ENCODE data around the gene RTN4RL1.

The RTN4RL1 gene

GRCh38 chr17:2043785-2044184 lies 18.7 kb upstream of the RTN4RL1 start:
- Histone ChIP-seq H3K27me3 (replicated peaks; ENCODE audit: control insufficient read depth, insufficient read depth, low read length, poor library complexity, severe bottlenecking) (no peaks in the 10 kb centered on the region), H3K36me3 (ENCODE audit: control insufficient read depth, insufficient read depth, low read length) (peaks cover 13% of the 10 kb centered on the region), H3K27ac (ENCODE audit: insufficient read depth, low read length, poor library complexity, severe bottlenecking) (no peak overlapping the region), H3K4me1 (ENCODE audit: control insufficient read depth, insufficient read depth, low read length, poor library complexity, severe bottlenecking) (peaks cover 17% of the 10 kb centered on the region), H3K4me3 (ENCODE audit: insufficient read depth, low read depth, low read length, poor library complexity, severe bottlenecking) (no peak overlapping the region), H3K9me3 (ENCODE audit: control insufficient read depth, low read length) (no peaks in the 10 kb centered on the region)
- no peak for DNase-seq

- peak overlapping the region; percentile 91 for H3K27ac ChIP-seq (ENCODE audit: insufficient read depth, low read length, poor library complexity, severe bottlenecking)
Measured at GRCh38 chr17:2042933-2043332, 17.8 kb upstream of the RTN4RL1 start.

GRCh38 chr17:2042390-2042847 lies 17.3 kb upstream of the RTN4RL1 start:
- Histone ChIP-seq H3K9me3 (ENCODE audit: control insufficient read depth, low read length) (no peaks in the 10 kb centered on the region), H3K4me3 (ENCODE audit: insufficient read depth, low read depth, low read length, poor library complexity, severe bottlenecking) (peak overlapping the region; percentile 80), H3K4me1 (ENCODE audit: control insufficient read depth, insufficient read depth, low read length, poor library complexity, severe bottlenecking) (peaks cover 14% of the 10 kb centered on the region), H3K27me3 (replicated peaks; ENCODE audit: control insufficient read depth, insufficient read depth, low read length, poor library complexity, severe bottlenecking) (no peaks in the 10 kb centered on the region), H3K36me3 (ENCODE audit: control insufficient read depth, insufficient read depth, low read length) (peaks cover 22% of the 10 kb centered on the region), H3K27ac (ENCODE audit: insufficient read depth, low read length, poor library complexity, severe bottlenecking) (peak overlapping the region; percentile 91)
- DNase-seq = no peak

More at GRCh38 chr17:2042933-2043332, 17.8 kb upstream of the RTN4RL1 start:
- no peak overlapping the region for H3K4me3 ChIP-seq (ENCODE audit: insufficient read depth, low read depth, low read length, poor library complexity, severe bottlenecking)
- H3K9me3 ChIP-seq (ENCODE audit: control insufficient read depth, low read length) = no peaks in the 10 kb centered on the region
- H3K27me3 ChIP-seq (replicated peaks; ENCODE audit: control insufficient read depth, insufficient read depth, low read length, poor library complexity, severe bottlenecking) = no peaks in the 10 kb centered on the region
- peaks cover 18% of the 10 kb centered on the region for H3K36me3 ChIP-seq (ENCODE audit: control insufficient read depth, insufficient read depth, low read length)
- H3K4me1 ChIP-seq (ENCODE audit: control insufficient read depth, insufficient read depth, low read length, poor library complexity, severe bottlenecking) = peaks cover 14% of the 10 kb centered on the region
- DNase-seq = no peak

GRCh38 chr17:2041561-2042389 lies 16.6 kb upstream of the RTN4RL1 start, which contains the start of gene OVCA2:
Gene OVCA2 (plus strand): TSS chr17:2042022. CDS start chr17:2042048, 26 bp downstream.
- Histone ChIP-seq H3K4me1 (ENCODE audit: control insufficient read depth, insufficient read depth, low read length, poor library complexity, severe bottlenecking) (peaks cover 14% of the 10 kb centered on the region), H3K9me3 (ENCODE audit: control insufficient read depth, low read length) (no peaks in the 10 kb centered on the region), H3K4me3 (ENCODE audit: insufficient read depth, low read depth, low read length, poor library complexity, severe bottlenecking) (peak within 1 kb of the TSS; percentile 80), H3K27ac (ENCODE audit: insufficient read depth, low read length, poor library complexity, severe bottlenecking) (peak within 1 kb of the TSS; percentile 91), H3K27me3 (replicated peaks; ENCODE audit: control insufficient read depth, insufficient read depth, low read length, poor library complexity, severe bottlenecking) (no peaks in the 10 kb centered on the region), H3K36me3 (ENCODE audit: control insufficient read depth, insufficient read depth, low read length) (peaks cover 29% of the 10 kb centered on the region)
- peak; percentile 94 to 97 (median 96) for DNase-seq

- Histone ChIP-seq H3K27ac (ENCODE audit: insufficient read depth, low read length, poor library complexity, severe bottlenecking) (peak overlapping the region; percentile 91), H3K4me1 (ENCODE audit: control insufficient read depth, insufficient read depth, low read length, poor library complexity, severe bottlenecking) (peaks cover 14% of the 10 kb centered on the region), H3K9me3 (ENCODE audit: control insufficient read depth, low read length) (no peaks in the 10 kb centered on the region), H3K27me3 (replicated peaks; ENCODE audit: control insufficient read depth, insufficient read depth, low read length, poor library complexity, severe bottlenecking) (no peaks in the 10 kb centered on the region), H3K4me3 (ENCODE audit: insufficient read depth, low read depth, low read length, poor library complexity, severe bottlenecking) (peak overlapping the region; percentile 80), H3K36me3 (ENCODE audit: control insufficient read depth, insufficient read depth, low read length) (peaks cover 36% of the 10 kb centered on the region)
- DNase-seq = no peak
Measured at GRCh38 chr17:2040942-2041560, 15.9 kb upstream of the RTN4RL1 start.

GRCh38 chr17:2040219-2040827 lies 15.2 kb upstream of the RTN4RL1 start:
- no peak for DNase-seq
- H3K4me1 ChIP-seq (ENCODE audit: control insufficient read depth, insufficient read depth, low read length, poor library complexity, severe bottlenecking) = peaks cover 14% of the 10 kb centered on the region
- no peaks in the 10 kb centered on the region for H3K27me3 ChIP-seq (replicated peaks; ENCODE audit: control insufficient read depth, insufficient read depth, low read length, poor library complexity, severe bottlenecking)
- H3K9me3 ChIP-seq (ENCODE audit: control insufficient read depth, low read length) = no peaks in the 10 kb centered on the region
- H3K36me3 ChIP-seq (ENCODE audit: control insufficient read depth, insufficient read depth, low read length) = peaks cover 42% of the 10 kb centered on the region
- H3K4me3 ChIP-seq (ENCODE audit: insufficient read depth, low read depth, low read length, poor library complexity, severe bottlenecking) = no peak overlapping the region
- H3K27ac ChIP-seq (ENCODE audit: insufficient read depth, low read length, poor library complexity, severe bottlenecking) = no peak overlapping the region

- Histone ChIP-seq H3K27me3 (replicated peaks; ENCODE audit: control insufficient read depth, insufficient read depth, low read length, poor library complexity, severe bottlenecking) (no peaks in the 10 kb centered on the region), H3K4me3 (ENCODE audit: insufficient read depth, low read depth, low read length, poor library complexity, severe bottlenecking) (no peak overlapping the region), H3K9me3 (ENCODE audit: control insufficient read depth, low read length) (no peaks in the 10 kb centered on the region), H3K4me1 (ENCODE audit: control insufficient read depth, insufficient read depth, low read length, poor library complexity, severe bottlenecking) (peaks cover 10% of the 10 kb centered on the region), H3K27ac (ENCODE audit: insufficient read depth, low read length, poor library complexity, severe bottlenecking) (no peak overlapping the region), H3K36me3 (ENCODE audit: control insufficient read depth, insufficient read depth, low read length) (peaks cover 37% of the 10 kb centered on the region)
- DNase-seq = no peak
Measured at GRCh38 chr17:2037155-2037554, 12.0 kb upstream of the RTN4RL1 start.

- Histone ChIP-seq H3K36me3 (ENCODE audit: control insufficient read depth, insufficient read depth, low read length) (peaks cover 37% of the 10 kb centered on the region), H3K27me3 (replicated peaks; ENCODE audit: control insufficient read depth, insufficient read depth, low read length, poor library complexity, severe bottlenecking) (no peaks in the 10 kb centered on the region), H3K27ac (ENCODE audit: insufficient read depth, low read length, poor library complexity, severe bottlenecking) (no peak overlapping the region), H3K9me3 (ENCODE audit: control insufficient read depth, low read length) (no peaks in the 10 kb centered on the region), H3K4me3 (ENCODE audit: insufficient read depth, low read depth, low read length, poor library complexity, severe bottlenecking) (no peak overlapping the region), H3K4me1 (ENCODE audit: control insufficient read depth, insufficient read depth, low read length, poor library complexity, severe bottlenecking) (peaks cover 13% of the 10 kb centered on the region)
- no peak for DNase-seq
Measured at GRCh38 chr17:2035541-2036488, 10.7 kb upstream of the RTN4RL1 start.

GRCh38 chr17:2034806-2035540 lies 9.8 kb upstream of the RTN4RL1 start:
- Histone ChIP-seq H3K27ac (ENCODE audit: insufficient read depth, low read length, poor library complexity, severe bottlenecking) (no peak overlapping the region), H3K36me3 (ENCODE audit: control insufficient read depth, insufficient read depth, low read length) (peaks cover 37% of the 10 kb centered on the region), H3K27me3 (replicated peaks; ENCODE audit: control insufficient read depth, insufficient read depth, low read length, poor library complexity, severe bottlenecking) (no peaks in the 10 kb centered on the region), H3K9me3 (ENCODE audit: control insufficient read depth, low read length) (no peaks in the 10 kb centered on the region), H3K4me1 (ENCODE audit: control insufficient read depth, insufficient read depth, low read length, poor library complexity, severe bottlenecking) (peaks cover 15% of the 10 kb centered on the region), H3K4me3 (ENCODE audit: insufficient read depth, low read depth, low read length, poor library complexity, severe bottlenecking) (no peak overlapping the region)
- DNase-seq = no peak
